ENCODE measurements around the gene TTLL7. TPM values are rescaled to one million over a fixed set of nuclear protein-coding genes. Genes with fewer than 3 reads are reported as not detected.

The TTLL7 gene
- total RNA-seq, 1 experiment from 2014 or later: 7.9 TPM

- no peak for TF ChIP-seq AR (CRISPR knock-in tag; IDR thresholded peaks at IDR 0.05)
- no peak for TF ChIP-seq MXD4 (CRISPR knock-in tag; IDR thresholded peaks at IDR 0.05; ENCODE audit: borderline replicate concordance)
- no peak for TF ChIP-seq RORB (CRISPR knock-in tag; IDR thresholded peaks at IDR 0.05)
- TF ChIP-seq ATF1 (CRISPR knock-in tag; IDR thresholded peaks at IDR 0.05): no peak
- TF ChIP-seq, protein P1, sequence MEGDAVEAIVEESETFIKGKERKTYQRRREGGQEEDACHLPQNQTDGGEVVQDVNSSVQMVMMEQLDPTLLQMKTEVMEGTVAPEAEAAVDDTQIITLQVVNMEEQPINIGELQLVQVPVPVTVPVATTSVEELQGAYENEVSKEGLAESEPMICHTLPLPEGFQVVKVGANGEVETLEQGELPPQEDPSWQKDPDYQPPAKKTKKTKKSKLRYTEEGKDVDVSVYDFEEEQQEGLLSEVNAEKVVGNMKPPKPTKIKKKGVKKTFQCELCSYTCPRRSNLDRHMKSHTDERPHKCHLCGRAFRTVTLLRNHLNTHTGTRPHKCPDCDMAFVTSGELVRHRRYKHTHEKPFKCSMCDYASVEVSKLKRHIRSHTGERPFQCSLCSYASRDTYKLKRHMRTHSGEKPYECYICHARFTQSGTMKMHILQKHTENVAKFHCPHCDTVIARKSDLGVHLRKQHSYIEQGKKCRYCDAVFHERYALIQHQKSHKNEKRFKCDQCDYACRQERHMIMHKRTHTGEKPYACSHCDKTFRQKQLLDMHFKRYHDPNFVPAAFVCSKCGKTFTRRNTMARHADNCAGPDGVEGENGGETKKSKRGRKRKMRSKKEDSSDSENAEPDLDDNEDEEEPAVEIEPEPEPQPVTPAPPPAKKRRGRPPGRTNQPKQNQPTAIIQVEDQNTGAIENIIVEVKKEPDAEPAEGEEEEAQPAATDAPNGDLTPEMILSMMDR (IDR thresholded peaks at IDR 0.05): no peak
- TF ChIP-seq, protein P2, sequence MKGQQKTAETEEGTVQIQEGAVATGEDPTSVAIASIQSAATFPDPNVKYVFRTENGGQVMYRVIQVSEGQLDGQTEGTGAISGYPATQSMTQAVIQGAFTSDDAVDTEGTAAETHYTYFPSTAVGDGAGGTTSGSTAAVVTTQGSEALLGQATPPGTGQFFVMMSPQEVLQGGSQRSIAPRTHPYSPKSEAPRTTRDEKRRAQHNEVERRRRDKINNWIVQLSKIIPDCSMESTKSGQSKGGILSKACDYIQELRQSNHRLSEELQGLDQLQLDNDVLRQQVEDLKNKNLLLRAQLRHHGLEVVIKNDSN (CRISPR knock-in tag; IDR thresholded peaks at IDR 0.05): no peak; the same call in 1 of the 2 replicates
- no peak for TF ChIP-seq JAZF1 (CRISPR knock-in tag; IDR thresholded peaks at IDR 0.05)
These were observed at the start of gene TTLL7 (continued) for GRCh38 chr1:83998498-83999315.

DNA sequence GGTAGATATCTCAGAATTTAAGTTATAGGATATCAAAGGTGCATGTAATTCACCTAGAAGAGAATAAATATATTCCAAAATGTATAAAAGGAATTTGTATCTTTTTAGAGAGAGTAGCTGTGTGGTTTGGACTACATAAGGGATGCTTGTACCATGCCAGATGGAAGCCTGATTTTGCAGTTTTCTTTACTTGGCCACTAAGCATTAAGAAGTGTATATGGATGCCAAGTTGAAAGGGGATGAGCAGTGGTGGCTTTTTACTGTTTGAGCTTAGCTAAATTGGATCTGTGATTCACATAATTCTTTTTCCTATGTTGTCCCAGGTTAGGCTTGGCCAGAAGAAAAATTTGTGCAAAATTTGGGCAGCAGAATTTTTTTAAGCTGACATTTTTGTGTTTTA is 43.5 kb upstream of the TTLL7 start:
- CTCF ChIA-PET: no interaction called here
- no peaks in the 10 kb centered on the region for H3K4me1 Mint-ChIP-seq
- peaks cover 48% of the 10 kb centered on the region for H3K27me3 Mint-ChIP-seq (ENCODE audit: low read depth)
- peaks cover 10% of the 10 kb centered on the region for H3K9me3 Mint-ChIP-seq
- no peak for ATAC-seq
- H3K27ac Mint-ChIP-seq: no peak overlapping the region
- POLR2A ChIA-PET: interaction anchor here (1.2 kb wide), 1 partner anchor 59 kb away, joined by 3 read pairs; no protein-coding TSS in a partner anchor
- H3K4me3 Mint-ChIP-seq: no peak overlapping the region
- no peaks in the 10 kb centered on the region for H3K36me3 Mint-ChIP-seq
- no peak for DNase-seq (ENCODE audit: low spot score)
- TF ChIP-seq AR (CRISPR knock-in tag; IDR thresholded peaks at IDR 0.05): no peak
- no peak for TF ChIP-seq FOXJ3 (CRISPR knock-in tag; IDR thresholded peaks at IDR 0.05; ENCODE audit: borderline replicate concordance)
- TF ChIP-seq SMAD3 (CRISPR knock-in tag; IDR thresholded peaks at IDR 0.05; ENCODE audit: borderline replicate concordance): no peak
- no peak for TF ChIP-seq PREB (CRISPR knock-in tag; IDR thresholded peaks at IDR 0.05; ENCODE audit: borderline replicate concordance)
- TF ChIP-seq NR1H2 (CRISPR knock-in tag; IDR thresholded peaks at IDR 0.05): no peak
- no peak for TF ChIP-seq SMAD4 (CRISPR knock-in tag; IDR thresholded peaks at IDR 0.05)
- TF ChIP-seq NR2C2 (CRISPR knock-in tag; IDR thresholded peaks at IDR 0.05): no peak
- no peak for TF ChIP-seq TP53 (CRISPR knock-in tag; IDR thresholded peaks at IDR 0.05)
- TF ChIP-seq TEAD4 (CRISPR knock-in tag; IDR thresholded peaks at IDR 0.05): no peak
- TF ChIP-seq ZNF671 (CRISPR knock-in tag; IDR thresholded peaks at IDR 0.05): no peak
- TF ChIP-seq ZBTB43 (CRISPR knock-in tag; IDR thresholded peaks at IDR 0.05): no peak
- TF ChIP-seq ATF1 (CRISPR knock-in tag; IDR thresholded peaks at IDR 0.05): no peak
- no peak for TF ChIP-seq ZNF423 (CRISPR knock-in tag; IDR thresholded peaks at IDR 0.05)
- no peak for TF ChIP-seq ATF2 (CRISPR knock-in tag; IDR thresholded peaks at IDR 0.05; ENCODE audit: borderline replicate concordance, low read depth)
- TF ChIP-seq RORB (CRISPR knock-in tag; IDR thresholded peaks at IDR 0.05): no peak

All from WTC11 (cell line).